Stimulated activated CD8-positive, alpha-beta memory T cell treated with anti-CD3 and anti-CD28 coated beads, Interleukin-4, amount 100 ng/mL, for 4 hours (primary cell): ENCODE data around the gene NKX1-2.

Experiments used
- DNase-seq, 2 donors: peaks; one replicate each; pipeline ENCODE4 v3.0.0-alpha.2; 2020; ENCODE audit warnings: low read depth in 2 of 2, low spot score in 1 of 2

NKX1-2 gene

GRCh38 chr10:124418726-124419501 is 30.9 kb downstream of the NKX1-2 start, which contains the start of gene OAT:
TSS of gene OAT (minus strand) at chr10:124418923. CDS start at chr10:124412171, 6,752 bp downstream.
- DNase-seq = peak; percentile 90 to 91

GRCh38 chr10:124417895-124418725 is 31.7 kb downstream of the NKX1-2 start:
- no peak for DNase-seq

GRCh38 chr10:124416733-124417132 is 33.1 kb downstream of the NKX1-2 start:
- no peak for DNase-seq

- no peak for DNase-seq
Measured at GRCh38 chr10:124415210-124415609, 34.6 kb downstream of the NKX1-2 start.

- no peak for DNase-seq
Measured at GRCh38 chr10:124414076-124414475, 35.8 kb downstream of the NKX1-2 start.

GRCh38 chr10:124409696-124410095 is 40.1 kb downstream of the NKX1-2 start:
- no peak for DNase-seq

GRCh38 chr10:124408357-124408756 is 41.5 kb downstream of the NKX1-2 start:
- DNase-seq = no peak

- DNase-seq = no peak
Measured at GRCh38 chr10:124407456-124407855, 42.4 kb downstream of the NKX1-2 start.

GRCh38 chr10:124403548-124403947 is 46.3 kb downstream of the NKX1-2 start:
- no peak for DNase-seq

GRCh38 chr10:124402273-124402672 is 47.6 kb downstream of the NKX1-2 start:
- DNase-seq = no peak

GRCh38 chr10:124401633-124402032 is 48.2 kb downstream of the NKX1-2 start:
- no peak for DNase-seq
